SKM-1 treated with dmso at 0.1 percent for 144 hours (cell line): ENCODE results near the gene NFIB.

Source experiments
- DNase-seq: peaks from one replicate; lab custom pipeline; 2025; ENCODE audit not compliant: unreplicated experiment; lab: John Stamatoyannopoulos, UW

Gene NFIB

DNA sequence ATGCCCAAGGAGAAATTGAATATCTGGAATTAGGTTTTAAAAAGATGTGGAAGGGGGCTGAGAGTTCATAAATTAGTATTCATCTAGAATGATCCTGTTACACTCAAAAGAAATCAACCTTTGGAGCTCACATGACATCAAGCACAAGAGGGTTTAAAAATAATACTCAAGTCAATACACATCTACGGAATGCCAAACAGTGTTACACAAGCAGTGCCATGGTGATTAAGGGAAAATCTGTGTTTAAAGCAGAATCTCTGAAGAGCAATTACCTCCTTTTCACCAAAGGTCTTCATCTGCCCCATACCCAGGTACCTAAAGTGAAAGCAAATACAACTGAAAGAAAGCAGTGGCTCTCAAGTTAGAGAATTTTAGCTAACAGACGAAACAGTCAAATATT lies 261.6 kb downstream of the NFIB start:
- no peak for DNase-seq

DNA sequence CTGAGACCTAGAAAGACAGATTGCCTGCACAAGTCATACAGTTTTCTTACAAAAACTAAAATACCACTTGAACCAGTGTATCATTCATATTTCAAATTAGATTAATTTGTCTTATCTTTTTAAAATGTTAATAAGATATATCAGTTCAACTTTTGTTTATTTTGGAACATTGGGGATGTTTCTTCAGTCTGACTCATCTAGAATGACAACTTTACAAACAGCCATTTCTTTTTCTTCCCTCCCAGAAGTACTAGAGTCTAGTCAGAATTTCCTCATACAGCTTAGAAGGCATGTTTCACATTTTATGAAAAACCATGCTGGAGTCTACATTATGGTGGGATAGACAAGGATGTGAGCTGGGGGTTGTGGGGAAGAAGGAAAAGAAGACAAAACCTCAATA lies 262.5 kb downstream of the NFIB start:
- no peak for DNase-seq

DNA sequence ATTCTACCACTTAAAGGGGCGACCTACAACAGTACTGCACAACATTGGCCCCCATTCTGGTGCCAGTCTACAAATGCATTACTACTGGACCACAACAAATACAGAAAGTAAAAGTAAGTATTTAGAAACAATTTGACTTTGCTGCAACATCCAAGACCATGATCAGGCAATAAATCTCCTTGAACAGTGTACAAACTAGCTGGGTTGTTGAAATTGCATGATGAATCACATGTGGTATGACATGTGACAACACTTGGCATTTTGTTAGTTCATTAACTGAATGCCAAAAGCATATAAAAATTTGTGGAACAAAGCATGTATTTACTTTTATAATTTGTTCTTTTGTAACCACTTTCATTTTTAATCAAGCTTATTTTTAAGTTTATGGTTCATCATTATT lies 270.5 kb downstream of the NFIB start:
- no peak for DNase-seq

DNA sequence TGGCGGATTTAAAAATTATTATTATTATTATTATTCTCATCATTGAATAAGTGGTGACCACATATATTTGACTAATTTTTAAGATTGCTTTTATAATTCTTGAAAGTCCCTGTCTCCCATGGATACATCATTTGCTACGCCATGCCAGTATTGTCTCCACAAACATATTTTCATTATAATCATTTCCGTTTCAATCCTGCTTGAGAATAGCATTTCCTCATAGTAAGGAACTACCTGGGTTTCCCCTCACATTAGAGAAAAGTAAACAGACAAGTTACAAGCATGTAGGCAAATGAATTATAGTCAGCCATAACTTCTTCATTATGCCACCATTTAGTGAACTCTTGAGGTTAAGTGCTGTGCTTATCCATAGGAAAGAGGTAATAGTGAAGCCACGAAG lies 276.6 kb downstream of the NFIB start:
- no peak for DNase-seq

DNA sequence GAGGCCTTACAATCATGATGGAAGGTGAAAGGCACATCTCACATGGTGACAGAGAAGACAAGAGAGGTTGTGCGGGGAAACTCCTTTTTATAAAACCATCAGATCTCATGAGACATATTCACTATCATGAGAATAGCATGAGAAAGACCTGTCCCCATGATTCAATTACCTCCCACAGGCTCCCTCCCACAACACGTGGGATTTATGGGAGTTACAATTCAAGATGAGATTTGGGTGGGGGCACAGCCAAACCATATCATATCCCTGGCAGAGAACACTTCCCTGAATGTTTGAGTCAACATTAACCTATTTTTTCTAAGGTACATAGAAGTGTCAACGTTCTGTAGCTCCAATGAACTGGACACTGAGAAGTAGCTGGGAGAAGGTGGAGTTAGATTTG lies 280.9 kb downstream of the NFIB start:
- no peak for DNase-seq
